ENCODE results near the gene CHCHD3. TPM values are rescaled to one million over a fixed set of nuclear protein-coding genes. Genes with fewer than 3 reads are reported as not detected.

CHCHD3 gene
- total RNA-seq, 1 donor from 2014 or later: 209 TPM

DNA sequence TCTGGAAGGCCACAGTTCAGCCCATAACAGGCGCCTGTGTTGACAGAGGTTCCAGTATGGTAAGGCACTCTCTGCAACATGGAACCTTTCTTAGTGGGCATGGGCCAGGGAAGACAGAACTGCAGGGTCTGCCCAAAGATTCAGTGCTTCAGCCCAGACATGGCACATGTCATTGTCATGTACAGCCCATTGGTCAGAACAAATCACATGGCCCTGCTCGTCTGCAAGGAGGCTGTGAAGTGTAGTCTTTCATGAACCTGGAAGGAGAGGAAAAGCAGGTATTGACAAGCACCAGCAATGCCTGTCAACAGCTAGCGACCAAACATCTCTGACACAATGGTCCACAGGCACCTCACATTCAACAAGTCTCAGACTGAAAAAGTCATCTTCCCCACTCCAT is 30.4 kb upstream of the CHCHD3 start:
- no peak for DNase-seq
- Histone ChIP-seq H3K4me1 (no peaks in the 10 kb centered on the region), H3K36me3 (no peaks in the 10 kb centered on the region), H3K9me3 (replicated peaks) (peaks cover 26% of the 10 kb centered on the region), H3K27ac (replicated peaks) (no peak overlapping the region), H3K4me3 (no peak overlapping the region), H3K27me3 (ENCODE audit: low read depth) (peaks cover 71% of the 10 kb centered on the region)
- no peak for TF ChIP-seq CTCF (IDR thresholded peaks at IDR 0.05; ENCODE audit: borderline replicate concordance)
- intact Hi-C loops (cut with micrococcal nuclease): no loop called here

GRCh38 chr7:133110312-133110711 is 28.4 kb upstream of the CHCHD3 start:
- peaks cover 77% of the 10 kb centered on the region for H3K27me3 ChIP-seq (ENCODE audit: low read depth)
- no peaks in the 10 kb centered on the region for H3K4me1 ChIP-seq
- no peak overlapping the region for H3K27ac ChIP-seq (replicated peaks)
- intact Hi-C loops (cut with micrococcal nuclease): no loop called here
- no peak for TF ChIP-seq CTCF (IDR thresholded peaks at IDR 0.05; ENCODE audit: borderline replicate concordance)
- DNase-seq: no peak
- H3K9me3 ChIP-seq (replicated peaks): peaks cover 26% of the 10 kb centered on the region
- no peaks in the 10 kb centered on the region for H3K36me3 ChIP-seq
- H3K4me3 ChIP-seq: no peak overlapping the region

- no peak for DNase-seq
- TF ChIP-seq CTCF (IDR thresholded peaks at IDR 0.05; ENCODE audit: borderline replicate concordance): no peak
- intact Hi-C loops (cut with micrococcal nuclease): no loop called here
- Histone ChIP-seq H3K27me3 (ENCODE audit: low read depth) (peaks cover 75% of the 10 kb centered on the region), H3K4me3 (no peak overlapping the region), H3K27ac (replicated peaks) (no peak overlapping the region), H3K4me1 (no peaks in the 10 kb centered on the region), H3K36me3 (no peaks in the 10 kb centered on the region), H3K9me3 (replicated peaks) (peaks cover 26% of the 10 kb centered on the region)
Observed at GRCh38 chr7:133109816-133110215, 27.9 kb upstream of the CHCHD3 start.

GRCh38 chr7:133108023-133108422 is 26.1 kb upstream of the CHCHD3 start:
- Histone ChIP-seq H3K27me3 (ENCODE audit: low read depth) (peaks cover 62% of the 10 kb centered on the region), H3K27ac (replicated peaks) (no peak overlapping the region), H3K4me1 (no peaks in the 10 kb centered on the region), H3K4me3 (no peak overlapping the region), H3K9me3 (replicated peaks) (peaks cover 26% of the 10 kb centered on the region), H3K36me3 (no peaks in the 10 kb centered on the region)
- no peak for TF ChIP-seq CTCF (IDR thresholded peaks at IDR 0.05; ENCODE audit: borderline replicate concordance)
- intact Hi-C loops (cut with micrococcal nuclease): no loop called here
- no peak for DNase-seq

- Histone ChIP-seq H3K27me3 (ENCODE audit: low read depth) (peaks cover 18% of the 10 kb centered on the region), H3K36me3 (no peaks in the 10 kb centered on the region), H3K4me3 (no peak overlapping the region), H3K27ac (replicated peaks) (no peak overlapping the region), H3K9me3 (replicated peaks) (no peaks in the 10 kb centered on the region), H3K4me1 (no peaks in the 10 kb centered on the region)
- no peak for TF ChIP-seq CTCF (IDR thresholded peaks at IDR 0.05; ENCODE audit: borderline replicate concordance)
- intact Hi-C loops (cut with micrococcal nuclease): no loop called here
- no peak for DNase-seq
Observed at GRCh38 chr7:133102276-133103060, 20.6 kb upstream of the CHCHD3 start.
